ENCODE results near the gene ISOC2. TPM values are rescaled to one million over a fixed set of nuclear protein-coding genes. Genes with fewer than 3 reads are reported as not detected.

ISOC2 gene
- polyA plus RNA-seq, 2 of the 4 experiments (the other 2 are of a cell fraction): 45.3 to 57.8 TPM

DNA sequence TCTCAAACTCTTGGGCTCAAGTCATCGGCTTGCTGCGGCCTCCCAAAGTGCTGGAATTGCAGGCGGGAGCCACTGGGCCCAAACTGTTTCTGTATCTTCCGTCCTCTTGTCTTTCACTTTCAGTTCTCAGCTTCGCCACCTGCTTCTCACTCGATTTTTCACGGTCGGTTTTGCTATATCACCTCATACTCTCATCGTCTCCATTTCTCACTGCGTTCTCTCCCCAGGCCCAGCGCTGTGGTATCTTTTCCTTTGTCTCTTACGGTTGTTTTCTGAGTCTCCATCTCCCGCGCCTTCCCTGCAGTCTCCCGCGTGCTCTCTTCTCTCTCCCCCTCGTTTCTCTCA is 41.7 kb upstream of the ISOC2 start:
- ATAC-seq: no peak
- H3K4me2 ChIP-seq: no peak overlapping the region; the same call in 2 of the 3 replicates
- no peaks in the 10 kb centered on the region for H3K4me1 ChIP-seq
- H3K4me3 ChIP-seq: no peak overlapping the region
- WGBS (ENCODE audit: missing lambda C conversion rate): 95% methylated on average over 17 of the region's 17 CpGs
- no peak for TF ChIP-seq MYC (IDR thresholded peaks at IDR 0.05; ENCODE audit: borderline replicate concordance, low read length)
- TF ChIP-seq PBX3 (IDR thresholded peaks at IDR 0.05): no peak
- no peak for TF ChIP-seq TFCP2L1 (CRISPR knock-in tag; IDR thresholded peaks at IDR 0.05)
- no peak for TF ChIP-seq CEBPB (IDR thresholded peaks at IDR 0.05)
- TF ChIP-seq, protein P1, sequence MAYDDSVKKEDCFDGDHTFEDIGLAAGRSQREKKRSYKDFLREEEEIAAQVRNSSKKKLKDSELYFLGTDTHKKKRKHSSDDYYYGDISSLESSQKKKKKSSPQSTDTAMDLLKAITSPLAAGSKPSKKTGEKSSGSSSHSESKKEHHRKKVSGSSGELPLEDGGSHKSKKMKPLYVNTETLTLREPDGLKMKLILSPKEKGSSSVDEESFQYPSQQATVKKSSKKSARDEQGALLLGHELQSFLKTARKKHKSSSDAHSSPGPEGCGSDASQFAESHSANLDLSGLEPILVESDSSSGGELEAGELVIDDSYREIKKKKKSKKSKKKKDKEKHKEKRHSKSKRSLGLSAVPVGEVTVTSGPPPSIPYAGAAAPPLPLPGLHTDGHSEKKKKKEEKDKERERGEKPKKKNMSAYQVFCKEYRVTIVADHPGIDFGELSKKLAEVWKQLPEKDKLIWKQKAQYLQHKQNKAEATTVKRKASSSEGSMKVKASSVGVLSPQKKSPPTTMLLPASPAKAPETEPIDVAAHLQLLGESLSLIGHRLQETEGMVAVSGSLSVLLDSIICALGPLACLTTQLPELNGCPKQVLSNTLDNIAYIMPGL (CRISPR knock-in tag; IDR thresholded peaks at IDR 0.05; ENCODE audit: borderline replicate concordance): no peak
- no peak for TF ChIP-seq MAZ (IDR thresholded peaks at IDR 0.05; ENCODE audit: borderline replicate concordance, low read depth, low read length)
- TF ChIP-seq CBX2 (IDR thresholded peaks at IDR 0.05; ENCODE audit: borderline replicate concordance, low read depth): no peak
- TF ChIP-seq EHF (CRISPR knock-in tag; IDR thresholded peaks at IDR 0.05): no peak
- no peak for TF ChIP-seq JUN (IDR thresholded peaks at IDR 0.05)
- no peak for TF ChIP-seq ZC3H11A (IDR thresholded peaks at IDR 0.05)
- no peak for TF ChIP-seq HOXA7 (CRISPR knock-in tag; IDR thresholded peaks at IDR 0.05)
- ChIA-PET POLR2A (interaction anchor here (1.0 to 2.2 kb wide), 5 partner anchors 18 to 121 kb away, joined by 3 to 9 read pairs (median 7); partner anchors contain the start of genes NAT14, ZNF524, ZNF628 and ZNF784), CTCF (interaction anchor here (0.8 to 15.3 kb wide), 30 partner anchors 11 to 414 kb away, joined by 3 to 363 read pairs (median 12); partner anchors contain the start of genes FIZ1, NAT14, SSC5D and TMEM238)
- H3K27ac ChIP-seq: no peak overlapping the region
- no peak for DNase-seq (ENCODE audit: low read depth in 1 of 2, low spot score in 1 of 2)
- peaks cover 9% of the 10 kb centered on the region; the same call in 1 of the 3 replicates for H3K9me3 ChIP-seq
- FAIRE-seq: no peak

DNA sequence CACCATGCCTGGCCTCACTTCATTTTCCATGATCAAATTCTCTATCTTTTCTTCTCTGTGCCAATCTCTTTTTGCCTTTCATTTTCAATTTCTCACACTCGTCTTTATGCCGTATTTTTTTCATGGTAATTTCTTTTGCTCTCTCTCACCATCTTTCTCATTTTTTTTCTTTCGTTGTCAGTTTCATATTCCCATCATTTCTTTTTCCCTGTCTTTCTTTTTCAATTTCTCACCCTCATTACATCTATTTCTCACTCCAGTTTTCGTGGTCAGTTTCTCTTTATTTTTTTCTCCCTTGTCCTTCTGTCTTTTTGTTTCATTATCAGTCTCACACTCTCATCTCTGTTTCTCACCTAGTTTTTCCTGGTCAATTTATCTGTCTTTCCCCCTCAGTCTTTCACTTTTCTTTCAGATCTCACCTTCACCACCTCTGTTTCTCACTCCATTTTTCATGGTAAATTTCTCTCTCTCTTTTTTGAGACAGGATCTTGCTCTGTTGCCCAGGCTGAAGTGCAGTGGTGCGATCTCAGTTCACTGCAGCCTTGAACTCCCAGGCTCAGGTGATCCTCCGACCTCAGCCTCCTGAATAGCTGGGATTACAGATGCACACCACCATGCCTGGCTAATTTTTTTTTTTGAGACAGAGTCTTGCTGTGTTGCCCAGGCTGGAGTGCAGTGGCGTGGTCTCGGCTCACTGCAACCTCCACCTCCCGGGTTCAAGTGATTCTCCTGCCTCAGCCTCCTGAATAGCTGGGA is 40.9 kb upstream of the ISOC2 start:
- Histone ChIP-seq H3K9me3 (peaks cover 9% of the 10 kb centered on the region; the same call in 1 of the 3 replicates), H3K4me2 (no peak overlapping the region), H3K4me3 (no peak overlapping the region), H3K27ac (no peak overlapping the region), H3K4me1 (no peaks in the 10 kb centered on the region)
- CTCF ChIA-PET: interaction anchor here (1.2 to 15.3 kb wide), 9 partner anchors 12 to 362 kb away, joined by 6 to 363 read pairs (median 40); partner anchors contain the start of genes NAT14, SSC5D, ZNF628 and ZNF784
- DNase-seq (ENCODE audit: low read depth in 1 of 2, low spot score in 1 of 2) (no peak), ATAC-seq (no peak), FAIRE-seq (no peak)
- 89% methylated on average over 9 of the region's 9 CpGs for WGBS (ENCODE audit: missing lambda C conversion rate)
- POLR2A ChIA-PET: interaction anchor here (1.0 kb wide), 1 partner anchor 102 kb away, joined by 3 read pairs; the partner anchor contains the start of gene ZNF865
- TF ChIP-seq, protein P2, sequence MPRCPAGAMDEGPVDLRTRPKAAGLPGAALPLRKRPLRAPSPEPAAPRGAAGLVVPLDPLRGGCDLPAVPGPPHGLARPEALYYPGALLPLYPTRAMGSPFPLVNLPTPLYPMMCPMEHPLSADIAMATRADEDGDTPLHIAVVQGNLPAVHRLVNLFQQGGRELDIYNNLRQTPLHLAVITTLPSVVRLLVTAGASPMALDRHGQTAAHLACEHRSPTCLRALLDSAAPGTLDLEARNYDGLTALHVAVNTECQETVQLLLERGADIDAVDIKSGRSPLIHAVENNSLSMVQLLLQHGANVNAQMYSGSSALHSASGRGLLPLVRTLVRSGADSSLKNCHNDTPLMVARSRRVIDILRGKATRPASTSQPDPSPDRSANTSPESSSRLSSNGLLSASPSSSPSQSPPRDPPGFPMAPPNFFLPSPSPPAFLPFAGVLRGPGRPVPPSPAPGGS (IDR thresholded peaks at IDR 0.05): no peak
- TF ChIP-seq NFE2L2 (conservative IDR thresholded peaks at IDR 0.05; ENCODE audit: low read length) (no peak), MAZ (IDR thresholded peaks at IDR 0.05; ENCODE audit: borderline replicate concordance, low read depth, low read length) (no peak), POLR2AphosphoS2 (conservative IDR thresholded peaks at IDR 0.05; ENCODE audit: low read length) (no peak), BHLHE40 (IDR thresholded peaks at IDR 0.05; ENCODE audit: low read depth, low read length) (no peak), POLR2A (IDR thresholded peaks at IDR 0.05; ENCODE audit: low read length) (no peak), NPAS2 (CRISPR knock-in tag; IDR thresholded peaks at IDR 0.05; ENCODE audit: borderline replicate concordance) (no peak), EHMT2 (IDR thresholded peaks at IDR 0.05; ENCODE audit: low read depth) (no peak), RCOR1 (IDR thresholded peaks at IDR 0.05; ENCODE audit: low read depth, low read length) (no peak), KDM5A (IDR thresholded peaks at IDR 0.05) (no peak), HDAC2 (IDR thresholded peaks at IDR 0.05) (no peak), SREBF2 (IDR thresholded peaks at IDR 0.05) (no peak), HOXA7 (CRISPR knock-in tag; IDR thresholded peaks at IDR 0.05) (no peak), RFX5 (IDR thresholded peaks at IDR 0.05) (no peak), ESRRA (IDR thresholded peaks at IDR 0.05; ENCODE audit: borderline replicate concordance, low read length) (no peak), JUN (IDR thresholded peaks at IDR 0.05) (no peak), FOSL2 (IDR thresholded peaks at IDR 0.05) (no peak), FOSL2 (CRISPR knock-in tag; IDR thresholded peaks at IDR 0.05) (no peak)
- TF ChIP-seq, protein P3, sequence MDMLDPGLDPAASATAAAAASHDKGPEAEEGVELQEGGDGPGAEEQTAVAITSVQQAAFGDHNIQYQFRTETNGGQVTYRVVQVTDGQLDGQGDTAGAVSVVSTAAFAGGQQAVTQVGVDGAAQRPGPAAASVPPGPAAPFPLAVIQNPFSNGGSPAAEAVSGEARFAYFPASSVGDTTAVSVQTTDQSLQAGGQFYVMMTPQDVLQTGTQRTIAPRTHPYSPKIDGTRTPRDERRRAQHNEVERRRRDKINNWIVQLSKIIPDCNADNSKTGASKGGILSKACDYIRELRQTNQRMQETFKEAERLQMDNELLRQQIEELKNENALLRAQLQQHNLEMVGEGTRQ (IDR thresholded peaks at IDR 0.05): no peak

Measured in A549 (cell line).